ENCODE results near the gene CPEB3.

- TF ChIP-seq CTCF (IDR thresholded peaks at IDR 0.05) (no peak), EZH2 (IDR thresholded peaks at IDR 0.05) (no peak), EZH2phosphoT487 (IDR thresholded peaks at IDR 0.05) (no peak)
Measured at GRCh38 chr10:92001581-92001980, 289.3 kb downstream of the CPEB3 start.

Data from neural progenitor cell (in vitro differentiated cells).